HepG2 (cell line): ENCODE data around the gene CORO1C. TPM values are rescaled to one million over a fixed set of nuclear protein-coding genes. Genes with fewer than 3 reads are reported as not detected.

ENCODE experiments used
- KDM5B ChIP-seq: sonication (generic); formaldehyde crosslinking; IDR thresholded peaks from 2 replicates; pipeline ENCODE4 v1.4.0; 2020; ENCODE audit warnings: missing genetic modification reagents, mild to moderate bottlenecking, borderline replicate concordance
- MED13 ChIP-seq: sonication (generic); formaldehyde crosslinking; IDR thresholded peaks from 2 replicates; pipeline ENCODE4 v1.5.0; 2020; ENCODE audit warnings: missing genetic modification reagents
- NCOR1 ChIP-seq: fragments of 200-600 bp; sonication (generic); IDR thresholded peaks from 2 replicates; pipeline ENCODE4 v1.7.0; 2017; ENCODE audit warnings: antibody characterized with exemption, low read length, borderline replicate concordance
- RBAK ChIP-seq: sonication (generic); formaldehyde crosslinking; IDR thresholded peaks from 2 replicates; pipeline ENCODE4 v1.5.1; 2020; ENCODE audit warnings: mild to moderate bottlenecking, missing genetic modification reagents
- RCOR2 ChIP-seq: IDR thresholded peaks from 2 replicates; pipeline ENCODE4 v1.6.1; 2016; ENCODE audit warnings: missing biosample characterization, missing genetic modification reagents
- SMAD3 ChIP-seq: sonication (generic); formaldehyde crosslinking; IDR thresholded peaks from 2 replicates; pipeline ENCODE4 v1.4.0; 2020; ENCODE audit warnings: missing genetic modification reagents
- SOX13 ChIP-seq, 3 experiments: fragments of 450-650 bp in 1 of 3; sonication (generic) in 1 of 3; formaldehyde crosslinking in 1 of 3; IDR thresholded peaks in 2 of 3; conservative IDR thresholded peaks in 1 of 3; 2 replicates each; pipeline versions ENCODE4 v1.5.0 to v1.6.1; 2016 to 2020; ENCODE audit warnings: antibody characterized with exemption in 1 of 3, mild to moderate bottlenecking in 1 of 3, missing compliant biosample characterization in 1 of 3, missing genetic modification reagents in 1 of 3, moderate library complexity in 1 of 3
- ZKSCAN8 ChIP-seq: IDR thresholded peaks from 2 replicates; pipeline ENCODE4 v1.6.1; 2016; ENCODE audit warnings: borderline replicate concordance, missing genetic modification reagents, missing compliant biosample characterization
- ZNF264 ChIP-seq: sonication (generic); formaldehyde crosslinking; IDR thresholded peaks from 2 replicates; pipeline ENCODE4 v1.4.0; 2020; ENCODE audit warnings: missing genetic modification reagents
- ZNF30 ChIP-seq: sonication (generic); formaldehyde crosslinking; IDR thresholded peaks from 2 replicates; pipeline ENCODE4 v1.5.0; 2020; ENCODE audit warnings: mild to moderate bottlenecking, missing genetic modification reagents
- ZNF577 ChIP-seq: sonication (generic); formaldehyde crosslinking; IDR thresholded peaks from 2 replicates; pipeline ENCODE4 v1.4.0; 2020; ENCODE audit warnings: mild to moderate bottlenecking, low read depth, missing genetic modification reagents, borderline replicate concordance
- ZNF878 ChIP-seq: sonication (generic); formaldehyde crosslinking; IDR thresholded peaks from 2 replicates; pipeline ENCODE4 v1.8.1; 2023; ENCODE audit warnings: mild to moderate bottlenecking, missing genetic modification reagents, moderate library complexity
- polyA plus RNA-seq, 8 experiments: library from polyadenylated mRNA; depleted of rRNA in 3 of 8; stranded (reverse) in 7 of 8; unstranded in 1 of 8; fragments of >200 nt; fragmentation: Illumina TruSeq in 4 of 8; extraction: Trizol in 4 of 8; gene quantifications; 2 replicates each; pipeline versions ENCODE4 v1.2.1 to v1.2.3, GENCODE V29; 2011 to 2016; ENCODE audit warnings: low read depth in 4 of 8, missing spikeins in 1 of 8, mixed read lengths in 1 of 8; ENCODE audit not compliant: insufficient read depth in 1 of 8
- total RNA-seq, 5 experiments: library from RNA; depleted of rRNA; stranded (reverse); fragments of >200 nt; fragmentation: Illumina TruSeq; extraction: Trizol; gene quantifications; 2 replicates each; pipeline ENCODE4 v1.2.3, GENCODE V29; 2016; ENCODE audit warnings: low read depth in 1 of 5
- TF ChIP-seq, protein P1 (sequence below): sonication (generic); formaldehyde crosslinking; IDR thresholded peaks from 2 replicates; pipeline ENCODE4 v1.8.0; 2022; ENCODE audit warnings: mild to moderate bottlenecking, missing genetic modification reagents, borderline replicate concordance
- TF ChIP-seq, protein P2 (sequence below): sonication (generic); formaldehyde crosslinking; IDR thresholded peaks from 2 replicates; pipeline ENCODE4 v1.4.0; 2020; ENCODE audit warnings: missing genetic modification reagents
- TF ChIP-seq, protein P3 (sequence below): sonication (generic); formaldehyde crosslinking; IDR thresholded peaks from 2 replicates; pipeline ENCODE4 v1.8.0; 2022; ENCODE audit warnings: low read depth, missing genetic modification reagents
- TF ChIP-seq, protein P4 (sequence below): sonication (generic); formaldehyde crosslinking; IDR thresholded peaks from 2 replicates; pipeline ENCODE4 v1.4.0; 2020; ENCODE audit warnings: mild to moderate bottlenecking, missing genetic modification reagents
- TF ChIP-seq, protein P5 (sequence below): sonication (generic); formaldehyde crosslinking; conservative IDR thresholded peaks from 2 replicates; pipeline ENCODE4 v1.8.0; 2022; ENCODE audit warnings: missing genetic modification reagents
- TF ChIP-seq, protein P6 (sequence below): sonication (generic); formaldehyde crosslinking; IDR thresholded peaks from 2 replicates; pipeline ENCODE4 v1.4.0; 2020; ENCODE audit warnings: mild to moderate bottlenecking, missing genetic modification reagents

Gene CORO1C
- total and polyA plus RNA-seq, 2 of the 13 experiments (the other 11 are each of a cell fraction or from before 2014, with no cell fraction given), result 73.7 to 131 TPM

DNA sequence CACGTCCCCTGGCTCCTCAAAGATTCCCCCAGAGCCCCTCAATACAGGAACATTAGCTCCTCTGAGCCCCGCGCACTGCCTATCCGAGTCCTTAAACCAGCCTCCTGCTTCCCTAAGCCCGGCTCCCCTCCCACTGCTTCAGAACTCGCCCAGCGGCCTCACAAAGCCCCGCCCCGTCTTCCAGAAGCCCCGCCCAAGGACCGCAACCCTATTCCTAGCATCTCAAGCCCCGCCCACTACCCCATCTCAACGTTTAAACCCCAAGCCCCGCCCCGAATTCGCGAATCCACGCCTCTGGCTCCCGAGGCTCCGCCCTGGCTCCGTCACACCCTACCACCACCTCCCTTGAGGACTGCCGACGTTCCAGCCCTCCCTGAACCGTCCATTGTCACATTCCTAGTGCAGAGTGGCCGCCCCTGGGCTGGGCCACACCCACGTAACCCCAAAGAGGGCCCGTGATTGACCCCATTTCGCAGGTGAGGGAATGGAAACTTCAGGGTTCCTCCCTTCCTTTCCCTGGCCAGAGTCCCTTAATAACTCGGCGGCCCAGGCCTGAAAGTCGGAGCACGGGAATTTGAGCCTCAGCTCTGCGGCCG lies 646 bp upstream of the CORO1C start (continued):
- TF ChIP-seq, protein P1, sequence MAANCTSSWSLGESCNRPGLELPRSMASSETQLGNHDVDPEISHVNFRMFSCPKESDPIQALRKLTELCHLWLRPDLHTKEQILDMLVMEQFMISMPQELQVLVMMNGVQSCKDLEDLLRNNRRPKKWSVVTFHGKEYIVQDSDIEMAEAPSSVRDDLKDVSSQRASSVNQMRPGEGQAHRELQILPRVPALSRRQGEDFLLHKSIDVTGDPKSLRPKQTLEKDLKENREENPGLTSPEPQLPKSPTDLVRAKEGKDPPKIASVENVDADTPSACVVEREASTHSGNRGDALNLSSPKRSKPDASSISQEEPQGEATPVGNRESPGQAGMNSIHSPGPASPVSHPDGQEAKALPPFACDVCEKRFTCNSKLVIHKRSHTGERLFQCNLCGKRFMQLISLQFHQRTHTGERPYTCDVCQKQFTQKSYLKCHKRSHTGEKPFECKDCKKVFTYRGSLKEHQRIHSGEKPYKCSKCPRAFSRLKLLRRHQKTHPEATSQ (CRISPR knock-in tag), result 0 out of 2 replicates have a peak, but pooled peaks have one; percentile 46
- TF ChIP-seq, protein P2, sequence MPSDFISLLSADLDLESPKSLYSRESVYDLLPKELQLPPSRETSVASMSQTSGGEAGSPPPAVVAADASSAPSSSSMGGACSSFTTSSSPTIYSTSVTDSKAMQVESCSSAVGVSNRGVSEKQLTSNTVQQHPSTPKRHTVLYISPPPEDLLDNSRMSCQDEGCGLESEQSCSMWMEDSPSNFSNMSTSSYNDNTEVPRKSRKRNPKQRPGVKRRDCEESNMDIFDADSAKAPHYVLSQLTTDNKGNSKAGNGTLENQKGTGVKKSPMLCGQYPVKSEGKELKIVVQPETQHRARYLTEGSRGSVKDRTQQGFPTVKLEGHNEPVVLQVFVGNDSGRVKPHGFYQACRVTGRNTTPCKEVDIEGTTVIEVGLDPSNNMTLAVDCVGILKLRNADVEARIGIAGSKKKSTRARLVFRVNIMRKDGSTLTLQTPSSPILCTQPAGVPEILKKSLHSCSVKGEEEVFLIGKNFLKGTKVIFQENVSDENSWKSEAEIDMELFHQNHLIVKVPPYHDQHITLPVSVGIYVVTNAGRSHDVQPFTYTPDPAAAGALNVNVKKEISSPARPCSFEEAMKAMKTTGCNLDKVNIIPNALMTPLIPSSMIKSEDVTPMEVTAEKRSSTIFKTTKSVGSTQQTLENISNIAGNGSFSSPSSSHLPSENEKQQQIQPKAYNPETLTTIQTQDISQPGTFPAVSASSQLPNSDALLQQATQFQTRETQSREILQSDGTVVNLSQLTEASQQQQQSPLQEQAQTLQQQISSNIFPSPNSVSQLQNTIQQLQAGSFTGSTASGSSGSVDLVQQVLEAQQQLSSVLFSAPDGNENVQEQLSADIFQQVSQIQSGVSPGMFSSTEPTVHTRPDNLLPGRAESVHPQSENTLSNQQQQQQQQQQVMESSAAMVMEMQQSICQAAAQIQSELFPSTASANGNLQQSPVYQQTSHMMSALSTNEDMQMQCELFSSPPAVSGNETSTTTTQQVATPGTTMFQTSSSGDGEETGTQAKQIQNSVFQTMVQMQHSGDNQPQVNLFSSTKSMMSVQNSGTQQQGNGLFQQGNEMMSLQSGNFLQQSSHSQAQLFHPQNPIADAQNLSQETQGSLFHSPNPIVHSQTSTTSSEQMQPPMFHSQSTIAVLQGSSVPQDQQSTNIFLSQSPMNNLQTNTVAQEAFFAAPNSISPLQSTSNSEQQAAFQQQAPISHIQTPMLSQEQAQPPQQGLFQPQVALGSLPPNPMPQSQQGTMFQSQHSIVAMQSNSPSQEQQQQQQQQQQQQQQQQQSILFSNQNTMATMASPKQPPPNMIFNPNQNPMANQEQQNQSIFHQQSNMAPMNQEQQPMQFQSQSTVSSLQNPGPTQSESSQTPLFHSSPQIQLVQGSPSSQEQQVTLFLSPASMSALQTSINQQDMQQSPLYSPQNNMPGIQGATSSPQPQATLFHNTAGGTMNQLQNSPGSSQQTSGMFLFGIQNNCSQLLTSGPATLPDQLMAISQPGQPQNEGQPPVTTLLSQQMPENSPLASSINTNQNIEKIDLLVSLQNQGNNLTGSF, result no peak
- TF ChIP-seq KDM5B (peak; percentile 88; the same call in 1 of the 2 replicates), ZNF878 (CRISPR knock-in tag) (no peak), SOX13 (IDR thresholded peaks at IDR 0.05) (no peak), SOX13 (CRISPR knock-in tag; conservative IDR thresholded peaks at IDR 0.05 in 1 of 2, IDR thresholded peaks at IDR 0.05 in 1 of 2) (peak in 1 of 2 experiments; percentile 44; a peak in 2 of 4 replicates), RBAK (CRISPR knock-in tag) (no peak), ZNF577 (CRISPR knock-in tag) (no peak), SMAD3 (no peak), RCOR2 (CRISPR knock-in tag) (no peak), MED13 (no peak), ZKSCAN8 (CRISPR knock-in tag) (no peak), NCOR1 (no peak), ZNF264 (CRISPR knock-in tag) (no peak), ZNF30 (no peak)
- TF ChIP-seq, protein P3, sequence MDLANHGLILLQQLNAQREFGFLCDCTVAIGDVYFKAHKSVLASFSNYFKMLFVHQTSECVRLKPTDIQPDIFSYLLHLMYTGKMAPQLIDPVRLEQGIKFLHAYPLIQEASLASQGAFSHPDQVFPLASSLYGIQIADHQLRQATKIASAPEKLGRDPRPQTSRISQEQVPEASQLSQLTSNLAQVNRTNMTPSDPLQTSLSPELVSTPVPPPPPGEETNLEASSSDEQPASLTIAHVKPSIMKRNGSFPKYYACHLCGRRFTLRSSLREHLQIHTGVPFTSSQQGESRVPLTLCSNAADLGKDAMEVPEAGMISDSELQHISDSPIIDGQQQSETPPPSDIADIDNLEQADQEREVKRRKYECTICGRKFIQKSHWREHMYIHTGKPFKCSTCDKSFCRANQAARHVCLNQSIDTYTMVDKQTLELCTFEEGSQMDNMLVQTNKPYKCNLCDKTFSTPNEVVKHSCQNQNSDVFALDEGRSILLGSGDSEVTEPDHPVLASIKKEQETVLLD (CRISPR knock-in tag), result no peak
- TF ChIP-seq, protein P4, sequence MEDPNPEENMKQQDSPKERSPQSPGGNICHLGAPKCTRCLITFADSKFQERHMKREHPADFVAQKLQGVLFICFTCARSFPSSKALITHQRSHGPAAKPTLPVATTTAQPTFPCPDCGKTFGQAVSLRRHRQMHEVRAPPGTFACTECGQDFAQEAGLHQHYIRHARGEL (CRISPR knock-in tag), result no peak
- TF ChIP-seq, protein P5, sequence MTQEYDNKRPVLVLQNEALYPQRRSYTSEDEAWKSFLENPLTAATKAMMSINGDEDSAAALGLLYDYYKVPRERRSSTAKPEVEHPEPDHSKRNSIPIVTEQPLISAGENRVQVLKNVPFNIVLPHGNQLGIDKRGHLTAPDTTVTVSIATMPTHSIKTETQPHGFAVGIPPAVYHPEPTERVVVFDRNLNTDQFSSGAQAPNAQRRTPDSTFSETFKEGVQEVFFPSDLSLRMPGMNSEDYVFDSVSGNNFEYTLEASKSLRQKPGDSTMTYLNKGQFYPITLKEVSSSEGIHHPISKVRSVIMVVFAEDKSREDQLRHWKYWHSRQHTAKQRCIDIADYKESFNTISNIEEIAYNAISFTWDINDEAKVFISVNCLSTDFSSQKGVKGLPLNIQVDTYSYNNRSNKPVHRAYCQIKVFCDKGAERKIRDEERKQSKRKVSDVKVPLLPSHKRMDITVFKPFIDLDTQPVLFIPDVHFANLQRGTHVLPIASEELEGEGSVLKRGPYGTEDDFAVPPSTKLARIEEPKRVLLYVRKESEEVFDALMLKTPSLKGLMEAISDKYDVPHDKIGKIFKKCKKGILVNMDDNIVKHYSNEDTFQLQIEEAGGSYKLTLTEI (CRISPR knock-in tag), result no peak
- TF ChIP-seq, protein P6, sequence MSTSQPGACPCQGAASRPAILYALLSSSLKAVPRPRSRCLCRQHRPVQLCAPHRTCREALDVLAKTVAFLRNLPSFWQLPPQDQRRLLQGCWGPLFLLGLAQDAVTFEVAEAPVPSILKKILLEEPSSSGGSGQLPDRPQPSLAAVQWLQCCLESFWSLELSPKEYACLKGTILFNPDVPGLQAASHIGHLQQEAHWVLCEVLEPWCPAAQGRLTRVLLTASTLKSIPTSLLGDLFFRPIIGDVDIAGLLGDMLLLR, result no peak
